Measurements from ENCODE around the gene MARCHF4.

Gene MARCHF4

GRCh38 chr2:216408426-216409290 lies 36.4 kb upstream of the MARCHF4 start:
- 0 out of 2 replicates have a peak, but pooled peaks have one; percentile 19 for TF ChIP-seq ZNF335 (tag by site-specific recombination; conservative IDR thresholded peaks at IDR 0.05)
- TF ChIP-seq FEZF1 (tag by site-specific recombination; IDR thresholded peaks at IDR 0.05), result no peak
- no peak overlapping the region for H3K4me3 ChIP-seq (ENCODE audit: low read depth, low read length)
- ChIA-PET POLR2A (interaction anchor here (0.7 kb wide), 1 partner anchor 16 kb away, joined by 3 read pairs; no protein-coding TSS in a partner anchor), CTCF (no interaction called here)
- no peak overlapping the region for H3K27ac ChIP-seq (ENCODE audit: extremely low read depth, low read depth, low read length)
- H3K4me1 ChIP-seq (ENCODE audit: control insufficient read depth, insufficient read depth, low read length), result no peaks in the 10 kb centered on the region
- no peaks in the 10 kb centered on the region for H3K36me3 ChIP-seq (ENCODE audit: control insufficient read depth in 2 of 2, insufficient read depth in 1 of 2, low read length in 2 of 2)
- H3K9me3 ChIP-seq (ENCODE audit: control insufficient read depth, insufficient read depth, low read depth, low read length), result no peaks in the 10 kb centered on the region

- no peak overlapping the region for H3K4me3 ChIP-seq (ENCODE audit: low read depth, low read length)
- H3K9me3 ChIP-seq (ENCODE audit: control insufficient read depth, insufficient read depth, low read depth, low read length), result no peaks in the 10 kb centered on the region
- no peak for TF ChIP-seq ZNF394 (tag by site-specific recombination; IDR thresholded peaks at IDR 0.05; ENCODE audit: borderline replicate concordance)
- TF ChIP-seq PRDM4 (tag by site-specific recombination; IDR thresholded peaks at IDR 0.05), result 0 out of 2 replicates have a peak, but pooled peaks have one; percentile 51
- ChIA-PET CTCF (interaction anchor here (0.6 to 0.7 kb wide), 2 partner anchors 169 to 309 kb away, joined by 3 read pairs; no protein-coding TSS in a partner anchor), POLR2A (no interaction called here)
- no peak overlapping the region for H3K27ac ChIP-seq (ENCODE audit: extremely low read depth, low read depth, low read length)
- no peaks in the 10 kb centered on the region for H3K4me1 ChIP-seq (ENCODE audit: control insufficient read depth, insufficient read depth, low read length)
- H3K36me3 ChIP-seq (ENCODE audit: control insufficient read depth in 2 of 2, insufficient read depth in 1 of 2, low read length in 2 of 2), result no peaks in the 10 kb centered on the region
Observed at GRCh38 chr2:216406826-216407225, 34.5 kb upstream of the MARCHF4 start.

- no peaks in the 10 kb centered on the region for H3K36me3 ChIP-seq (ENCODE audit: control insufficient read depth in 2 of 2, insufficient read depth in 1 of 2, low read length in 2 of 2)
- H3K27ac ChIP-seq (ENCODE audit: extremely low read depth, low read depth, low read length), result no peak overlapping the region
- POLR2A ChIA-PET, result no interaction called here
- H3K9me3 ChIP-seq (ENCODE audit: control insufficient read depth, insufficient read depth, low read depth, low read length), result no peaks in the 10 kb centered on the region
- no peaks in the 10 kb centered on the region for H3K4me1 ChIP-seq (ENCODE audit: control insufficient read depth, insufficient read depth, low read length)
- TF ChIP-seq ZNF664 (tag by site-specific recombination; IDR thresholded peaks at IDR 0.05), result no peak
- no peak for TF ChIP-seq ZNF169 (tag by site-specific recombination; IDR thresholded peaks at IDR 0.05)
- CTCF ChIA-PET, result interaction anchor here (0.8 to 4.2 kb wide), 5 partner anchors 9 to 182 kb away, joined by 3 to 28 read pairs (median 6); no protein-coding TSS in a partner anchor
- H3K4me3 ChIP-seq (ENCODE audit: low read depth, low read length), result no peak overlapping the region
Observed at GRCh38 chr2:216405588-216405987, 33.3 kb upstream of the MARCHF4 start.

GRCh38 chr2:216404010-216404618 lies 31.8 kb upstream of the MARCHF4 start:
- Histone ChIP-seq H3K4me1 (ENCODE audit: control insufficient read depth, insufficient read depth, low read length) (no peaks in the 10 kb centered on the region), H3K27ac (ENCODE audit: extremely low read depth, low read depth, low read length) (no peak overlapping the region), H3K36me3 (ENCODE audit: control insufficient read depth in 2 of 2, insufficient read depth in 1 of 2, low read length in 2 of 2) (no peaks in the 10 kb centered on the region), H3K4me3 (ENCODE audit: low read depth, low read length) (no peak overlapping the region), H3K9me3 (ENCODE audit: control insufficient read depth, insufficient read depth, low read depth, low read length) (no peaks in the 10 kb centered on the region)
- POLR2A ChIA-PET, result no interaction called here
- TF ChIP-seq CTCF (tag by site-specific recombination; IDR thresholded peaks at IDR 0.05), result peak; percentile 27; the same call in 1 of the 2 replicates
- TF ChIP-seq ZNF394 (tag by site-specific recombination; IDR thresholded peaks at IDR 0.05; ENCODE audit: borderline replicate concordance), result no peak
- CTCF ChIA-PET, result interaction anchor here (0.6 to 4.2 kb wide), 37 partner anchors 9 to 1352 kb away, joined by 3 to 28 read pairs (median 4); no protein-coding TSS in a partner anchor
